ENCODE data around the gene TRABD2B.

- TF ChIP-seq CTCF (IDR thresholded peaks at IDR 0.05; ENCODE audit: insufficient read depth, low read length, poor library complexity, severe bottlenecking) (no peak), EZH2phosphoT487 (conservative IDR thresholded peaks at IDR 0.05; ENCODE audit: low read length) (no peak)
Measured at GRCh38 chr1:47756411-47756810, 240.8 kb downstream of the TRABD2B start.
